ENCODE data around the gene ZP3. TPM values are rescaled to one million over a fixed set of nuclear protein-coding genes. Genes with fewer than 3 reads are reported as not detected.

ZP3 gene
- total and polyA plus RNA-seq, 2 of the 8 experiments (the other 6 are each of a cell fraction or from before 2014, with no cell fraction given), result 1.5 to 2.4 TPM

DNA sequence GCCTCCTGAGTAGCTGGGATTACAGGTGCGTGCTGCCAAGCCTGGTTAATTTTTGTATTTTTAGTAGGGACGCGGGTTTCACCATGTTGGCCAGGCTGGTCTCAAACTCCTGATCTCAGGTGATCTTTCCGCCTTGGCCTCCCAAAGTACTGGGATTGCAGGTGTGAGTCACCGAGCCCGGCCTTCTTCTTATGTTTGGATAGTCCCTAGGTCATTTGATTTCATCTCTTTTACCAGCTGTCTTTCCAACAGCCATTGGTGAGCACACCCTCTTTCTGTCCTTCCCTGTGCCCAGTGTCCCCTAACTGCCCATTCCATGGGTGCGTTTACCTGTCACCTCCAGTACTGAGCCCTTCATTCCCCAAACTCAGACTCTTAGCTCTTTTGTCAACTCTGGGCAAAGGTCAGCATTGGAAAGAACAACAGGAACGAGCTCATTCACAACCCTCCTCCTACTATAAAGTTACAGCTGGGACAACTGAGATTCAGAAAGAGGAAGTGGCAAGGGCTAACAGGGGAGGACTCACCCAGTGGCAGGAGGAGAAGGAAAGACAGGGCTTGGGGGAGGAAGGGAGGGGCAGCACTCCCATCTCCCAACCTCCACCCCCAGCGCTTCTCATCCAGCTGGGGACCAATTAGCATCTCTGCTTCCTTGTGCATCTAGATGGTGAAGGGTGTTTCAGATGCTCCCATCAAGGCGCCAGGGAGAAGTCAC, 20.8 kb upstream of the ZP3 start (continued):
- TF ChIP-seq CBX5 (IDR thresholded peaks at IDR 0.05; ENCODE audit: low read depth, low read length) (no peak), MAX (IDR thresholded peaks at IDR 0.05) (no peak), CHD2 (IDR thresholded peaks at IDR 0.05; ENCODE audit: low read length) (no peak), KDM5A (IDR thresholded peaks at IDR 0.05; ENCODE audit: low read length) (no peak), CBX8 (IDR thresholded peaks at IDR 0.05; ENCODE audit: borderline replicate concordance, low read depth, low read length) (no peak)
